ENCODE data around the gene LMX1A. TPM values are rescaled to one million over a fixed set of nuclear protein-coding genes. Genes with fewer than 3 reads are reported as not detected.

The LMX1A gene
- total and polyA plus RNA-seq, 2 of the 13 experiments (the other 11 are each of a cell fraction or from before 2014, with no cell fraction given): 0.07 TPM; not detected in 1

- no peak for TF ChIP-seq ZBTB46 (CRISPR knock-in tag; IDR thresholded peaks at IDR 0.05; ENCODE audit: borderline replicate concordance)
- peak; percentile 96 for TF ChIP-seq ZSCAN25 (CRISPR knock-in tag; IDR thresholded peaks at IDR 0.05)
- TF ChIP-seq DR1 (CRISPR knock-in tag; IDR thresholded peaks at IDR 0.05): no peak
- no peak for TF ChIP-seq YEATS2 (CRISPR knock-in tag; IDR thresholded peaks at IDR 0.05; ENCODE audit: borderline replicate concordance)
- TF ChIP-seq LBX2 (CRISPR knock-in tag; IDR thresholded peaks at IDR 0.05; ENCODE audit: borderline replicate concordance): no peak
- peak; percentile 68; the same call in 1 of the 2 replicates for TF ChIP-seq HMGXB3 (CRISPR knock-in tag; IDR thresholded peaks at IDR 0.05; ENCODE audit: borderline replicate concordance)
- TF ChIP-seq ZNF205 (CRISPR knock-in tag; IDR thresholded peaks at IDR 0.05): no peak
- 0 out of 2 replicates have a peak, but pooled peaks have one; percentile 40 for TF ChIP-seq ZMYM2 (CRISPR knock-in tag; IDR thresholded peaks at IDR 0.05)
- no peak for TF ChIP-seq ZNF615 (CRISPR knock-in tag; IDR thresholded peaks at IDR 0.05; ENCODE audit: borderline replicate concordance)
- TF ChIP-seq IRF1 (CRISPR knock-in tag; IDR thresholded peaks at IDR 0.05; ENCODE audit: low read depth): no peak
- TF ChIP-seq CC2D1A (CRISPR knock-in tag; IDR thresholded peaks at IDR 0.05): no peak
- peak; percentile 49; the same call in 1 of the 2 replicates for TF ChIP-seq HMG20A (CRISPR knock-in tag; IDR thresholded peaks at IDR 0.05; ENCODE audit: borderline replicate concordance)
- no peak for TF ChIP-seq MTF2 (CRISPR knock-in tag; IDR thresholded peaks at IDR 0.05; ENCODE audit: borderline replicate concordance)
- no peak for TF ChIP-seq ZFP36L2 (CRISPR knock-in tag; IDR thresholded peaks at IDR 0.05)
- TF ChIP-seq ZSCAN29 (CRISPR knock-in tag; conservative IDR thresholded peaks at IDR 0.05): no peak
- no peak for TF ChIP-seq ZKSCAN8 (CRISPR knock-in tag; IDR thresholded peaks at IDR 0.05; ENCODE audit: borderline replicate concordance)
- 0 out of 2 replicates have a peak, but pooled peaks have one; percentile 30 for TF ChIP-seq ZFX (CRISPR knock-in tag; IDR thresholded peaks at IDR 0.05; ENCODE audit: low read depth)
- no peak for TF ChIP-seq TSC22D2 (CRISPR knock-in tag; IDR thresholded peaks at IDR 0.05; ENCODE audit: borderline replicate concordance)
- no peak for TF ChIP-seq RARG (CRISPR knock-in tag; IDR thresholded peaks at IDR 0.05; ENCODE audit: low read depth)
- no peak for TF ChIP-seq SP140L (CRISPR knock-in tag; IDR thresholded peaks at IDR 0.05; ENCODE audit: borderline replicate concordance)
- no peak for TF ChIP-seq FOSL2 (CRISPR knock-in tag; IDR thresholded peaks at IDR 0.05)
- no peak for TF ChIP-seq GABPA (IDR thresholded peaks at IDR 0.05; ENCODE audit: low read depth, low read length)
- no peak for TF ChIP-seq GABPA (CRISPR knock-in tag; IDR thresholded peaks at IDR 0.05; ENCODE audit: low read depth)
- no peak for TF ChIP-seq SMARCE1 (IDR thresholded peaks at IDR 0.05; ENCODE audit: borderline replicate concordance)
- TF ChIP-seq RORA (CRISPR knock-in tag; IDR thresholded peaks at IDR 0.05): no peak
Measured at GRCh38 chr1:165253818-165254254, 102.7 kb downstream of the LMX1A start (continued).
